ENCODE measurements around the gene DIS3L2. TPM values are rescaled to one million over a fixed set of nuclear protein-coding genes. Genes with fewer than 3 reads are reported as not detected.
"Not testable (repeated sequence)": the region's sequence is repeated elsewhere in the genome, so short reads cannot be mapped to it uniquely, and the experiment has no call there.

The DIS3L2 gene
- total RNA-seq, 1 donor from 2014 or later, result 33.0 TPM

DNA sequence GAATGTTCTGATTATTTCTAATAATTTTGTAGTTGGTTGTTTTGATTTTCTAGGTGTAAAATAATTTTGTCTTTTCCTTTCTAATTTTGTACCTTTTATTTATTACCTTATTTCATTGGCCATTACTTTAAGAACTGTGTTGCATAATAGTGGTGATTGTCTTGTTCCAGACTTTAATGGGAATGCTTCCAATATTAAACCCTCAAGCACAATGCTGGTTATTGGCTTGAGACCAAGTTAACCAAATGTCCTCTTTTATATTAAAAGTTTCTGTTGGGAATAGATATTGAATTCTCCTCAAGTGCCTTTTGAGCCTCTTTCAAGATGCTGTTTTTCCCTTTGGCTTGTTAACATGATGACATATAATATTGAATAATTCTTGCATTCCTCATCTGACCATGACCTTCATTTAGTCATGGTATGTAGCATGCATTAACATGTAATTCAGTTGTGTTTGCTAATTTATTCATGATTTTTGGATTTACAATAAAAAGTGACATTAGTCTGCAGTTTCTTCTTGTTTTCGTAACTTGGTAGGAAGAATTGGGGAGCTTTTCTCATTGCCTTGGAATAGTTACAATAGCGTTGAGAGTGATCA, 141.7 kb downstream of the DIS3L2 start:
- DNase-seq (ENCODE audit: low spot score in 2 of 2) (no peak), FAIRE-seq (peak; percentile 61)

DNA sequence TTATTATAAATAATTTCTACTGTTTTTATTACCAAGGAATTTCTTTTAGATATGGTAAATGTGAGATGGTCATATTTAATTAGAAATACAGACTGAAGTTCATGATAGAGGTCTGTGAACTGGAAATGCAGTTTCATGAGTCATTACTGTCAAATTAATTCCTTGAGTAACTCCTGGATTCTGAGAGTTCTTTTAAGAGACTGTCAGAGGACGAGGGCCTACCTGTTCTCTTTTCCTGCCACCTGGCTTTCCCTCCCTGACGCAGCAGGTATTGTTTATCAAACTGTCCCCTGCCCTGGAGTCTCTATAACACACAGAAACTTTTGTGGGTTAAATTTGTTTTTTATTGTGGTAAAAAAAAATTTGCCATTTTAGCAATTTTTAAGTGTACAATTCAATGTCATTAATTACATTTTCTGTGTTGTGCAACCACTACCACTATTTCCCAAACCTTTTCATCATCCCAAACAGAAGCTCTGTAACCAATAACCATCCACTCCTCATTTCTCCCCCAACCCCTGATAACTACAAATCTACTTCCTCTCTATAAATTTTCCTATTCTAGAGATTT, 142.6 kb downstream of the DIS3L2 start:
- FAIRE-seq, result no peak

DNA sequence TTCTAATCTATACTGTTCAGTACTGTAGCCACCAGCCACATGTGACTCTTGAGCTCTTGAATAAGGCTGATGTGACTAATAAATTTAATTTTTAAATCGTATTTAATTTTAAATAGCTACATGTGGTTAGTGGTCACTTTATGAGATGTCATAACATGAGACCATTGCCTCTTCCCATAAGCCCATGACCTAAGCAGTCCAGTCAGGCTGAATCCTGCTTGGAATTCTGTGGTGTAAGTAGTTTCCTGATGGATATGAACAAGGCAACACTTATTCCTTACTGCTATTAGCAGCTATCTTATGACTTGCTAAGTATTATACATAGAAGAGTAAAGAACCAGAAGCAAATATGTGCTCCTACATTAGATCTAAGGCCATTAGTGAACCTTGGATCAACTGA, 150.0 kb downstream of the DIS3L2 start:
- DNase-seq (ENCODE audit: low spot score in 2 of 2) (no peak), FAIRE-seq (no peak)

More for the DNA sequence above, 142.6 kb downstream of the DIS3L2 start:
- no peak for DNase-seq (ENCODE audit: low spot score in 2 of 2)

- DNase-seq (ENCODE audit: low spot score in 2 of 2), result no peak
- no peak for FAIRE-seq
Observed at GRCh38 chr2:232113821-232114220, 152.3 kb downstream of the DIS3L2 start.

GRCh38 chr2:232115728-232116361, 154.3 kb downstream of the DIS3L2 start:
- not testable (repeated sequence) for FAIRE-seq; DNase-seq (ENCODE audit: low spot score in 2 of 2)

GRCh38 chr2:232116852-232117251, 155.3 kb downstream of the DIS3L2 start:
- no peak for DNase-seq (ENCODE audit: low spot score in 2 of 2)
- no peak for FAIRE-seq

- FAIRE-seq, result no peak
- no peak for DNase-seq (ENCODE audit: low spot score in 2 of 2)
Observed at GRCh38 chr2:232117413-232117812, 155.9 kb downstream of the DIS3L2 start.

- no peak for FAIRE-seq
- peak in 1 of 2 donors; percentile 5 for DNase-seq (ENCODE audit: low spot score in 2 of 2)
Observed at GRCh38 chr2:232120911-232121310, 159.4 kb downstream of the DIS3L2 start.

- peak; percentile 8 for FAIRE-seq
- no peak for DNase-seq (ENCODE audit: low spot score in 2 of 2)
Observed at GRCh38 chr2:232124309-232124708, 162.8 kb downstream of the DIS3L2 start.

DNA sequence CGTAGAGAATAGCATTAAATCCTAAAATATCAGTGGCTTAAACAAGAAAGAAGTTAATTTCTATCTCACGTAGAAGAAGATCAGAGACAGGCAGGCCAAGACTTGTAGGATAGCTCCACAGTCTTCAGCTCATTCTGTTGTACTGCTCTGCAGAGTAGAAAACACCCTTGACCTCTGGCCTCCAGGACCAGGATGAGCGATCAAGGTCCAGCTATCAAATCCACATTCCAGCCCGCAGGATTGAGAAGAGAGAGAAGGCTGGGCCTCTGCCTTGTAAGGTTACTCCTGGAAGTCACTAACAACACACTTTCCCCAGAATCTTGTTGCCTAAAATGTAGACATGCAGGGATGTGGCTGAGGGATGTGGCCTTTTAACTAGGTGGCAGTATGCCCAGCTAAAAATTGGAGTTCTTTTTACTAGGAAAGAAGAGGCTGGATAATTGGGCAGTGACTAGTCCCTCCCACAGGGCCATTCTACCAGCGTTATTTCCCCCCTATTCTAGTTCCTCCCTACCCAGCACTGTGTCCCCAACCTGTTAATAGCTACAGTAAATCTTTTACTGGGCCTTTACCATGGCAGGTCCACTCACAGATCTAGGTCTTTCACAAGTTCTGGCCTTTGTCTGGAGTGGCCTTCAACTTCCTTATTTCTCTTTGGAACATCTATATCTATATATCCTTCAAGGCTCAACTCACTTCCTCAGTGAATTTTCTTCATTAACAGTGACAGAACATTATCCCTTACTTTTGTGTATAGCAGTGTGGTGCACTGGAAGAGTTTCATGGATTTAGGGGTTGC, 165.0 kb downstream of the DIS3L2 start:
- DNase-seq (ENCODE audit: low spot score in 2 of 2), result no peak
- FAIRE-seq, result no peak

DNA sequence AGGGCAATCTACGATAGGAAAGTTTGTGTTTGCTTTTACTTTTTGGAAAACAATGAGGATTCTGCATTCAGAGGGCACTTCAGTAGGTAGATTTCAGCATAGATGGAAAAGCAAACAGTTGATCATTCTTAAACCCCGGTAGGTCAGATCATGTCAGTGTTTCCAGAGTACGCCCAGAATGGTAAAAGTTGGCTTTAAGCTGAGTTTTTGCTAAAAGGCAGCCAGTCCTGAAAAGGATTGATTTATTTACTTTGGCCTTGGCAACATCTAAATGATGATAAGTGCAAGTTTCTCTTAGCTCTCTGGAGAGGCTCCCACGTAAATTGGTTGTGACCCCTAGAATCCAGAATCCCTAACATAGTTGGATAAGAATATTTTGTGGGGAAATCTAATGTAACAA, 168.0 kb downstream of the DIS3L2 start:
- FAIRE-seq (no peak), DNase-seq (ENCODE audit: low spot score in 2 of 2) (no peak)

DNA sequence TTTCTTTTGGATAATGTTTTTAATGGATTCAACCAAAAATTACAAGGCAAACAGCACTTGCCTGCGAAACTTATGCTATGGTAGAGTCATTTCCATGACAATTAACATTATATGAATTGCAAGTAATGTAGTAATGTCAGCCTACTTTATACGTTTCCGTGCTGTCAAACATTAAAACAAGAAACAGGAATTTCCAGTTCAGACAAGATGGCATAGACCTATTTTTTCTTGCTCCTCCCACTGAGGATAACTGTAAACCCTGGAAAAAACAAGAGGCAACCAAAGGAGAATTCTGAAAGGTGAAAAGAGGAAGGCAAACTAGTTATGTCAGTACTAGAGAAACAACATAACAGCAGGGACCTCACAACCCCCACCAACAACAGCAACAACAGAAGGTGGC, 170.7 kb downstream of the DIS3L2 start:
- FAIRE-seq, result no peak

DNA sequence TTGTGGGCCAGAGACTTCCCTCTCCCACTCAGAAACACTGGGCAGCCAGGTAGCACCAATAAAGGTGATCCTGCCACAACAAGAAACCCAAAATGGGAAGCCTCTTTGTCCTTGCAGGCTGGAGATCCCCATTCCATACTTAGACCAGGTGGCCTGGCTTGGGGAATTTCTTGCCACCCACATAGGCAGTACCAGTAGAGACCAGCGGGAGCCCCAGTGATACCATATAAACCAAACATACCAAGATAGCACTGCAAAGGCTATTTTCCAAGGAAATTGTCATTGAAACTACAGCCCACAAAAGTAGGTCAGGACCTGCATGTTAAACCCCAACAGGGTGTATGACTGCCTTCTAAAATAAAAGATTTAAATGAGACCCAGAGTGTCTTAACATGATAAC, 171.6 kb downstream of the DIS3L2 start:
- DNase-seq (ENCODE audit: low spot score in 2 of 2) (no peak), FAIRE-seq (no peak)

More for the DNA sequence above, 170.7 kb downstream of the DIS3L2 start:
- no peak for DNase-seq (ENCODE audit: low spot score in 2 of 2)

DNA sequence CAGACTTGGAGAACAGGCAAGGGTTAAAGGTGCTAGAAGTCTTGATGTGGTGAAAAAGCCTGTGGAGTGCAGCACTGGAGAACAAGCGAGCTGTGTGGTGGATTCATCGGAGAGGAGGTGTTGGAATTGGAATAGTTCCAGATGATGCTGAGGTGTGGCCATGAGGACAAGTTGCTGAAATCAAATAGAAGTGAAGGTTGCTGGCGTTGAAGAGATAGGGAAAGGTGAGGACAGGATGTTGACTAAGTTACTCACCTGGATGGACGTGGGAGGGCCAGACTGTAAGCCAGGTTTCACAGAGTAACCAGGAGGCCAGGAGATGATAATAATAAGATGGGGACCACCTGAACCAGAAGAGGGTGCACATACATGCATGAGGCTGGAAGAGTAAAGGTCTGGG, 173.4 kb downstream of the DIS3L2 start:
- no peak for DNase-seq (ENCODE audit: low spot score in 2 of 2)
- FAIRE-seq, result no peak

DNA sequence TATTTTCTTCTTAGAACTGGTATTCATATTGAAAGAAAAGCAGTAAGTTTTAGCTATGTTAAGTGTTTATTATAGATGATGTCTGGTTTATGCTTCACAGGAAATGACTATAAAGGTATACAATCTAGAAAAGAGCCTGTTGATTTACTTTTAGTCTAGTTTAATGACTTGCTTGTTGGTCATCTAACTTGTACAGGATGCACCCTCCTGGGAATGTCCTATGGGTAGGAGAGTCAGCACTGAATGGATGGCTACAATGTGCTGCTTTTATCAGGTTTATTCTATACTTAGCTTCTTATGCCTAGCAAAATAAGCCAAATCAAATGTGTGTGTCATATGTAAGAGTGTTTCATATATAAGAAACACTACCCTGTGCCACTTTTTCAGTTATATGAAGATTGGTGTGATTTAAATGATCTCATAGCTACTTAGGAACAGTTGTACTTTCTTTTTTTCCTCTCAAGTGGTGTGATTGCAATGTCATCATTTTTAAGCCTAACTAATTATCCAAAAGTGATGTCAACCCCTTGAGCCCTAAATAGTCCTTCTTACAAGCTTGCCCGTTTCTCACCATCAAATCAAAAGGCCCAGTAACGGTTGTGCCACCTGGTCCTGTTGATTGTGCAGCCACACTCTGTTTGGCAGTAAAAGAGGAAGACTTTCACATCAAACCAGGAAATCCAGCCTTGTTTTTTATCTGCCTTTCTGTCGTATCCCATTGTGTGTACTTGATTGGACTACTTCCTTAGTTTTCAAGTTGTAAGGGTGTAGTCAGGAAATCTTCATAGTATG, 176.0 kb downstream of the DIS3L2 start:
- no peak for DNase-seq (ENCODE audit: low spot score in 2 of 2)
- no peak for FAIRE-seq

- DNase-seq (ENCODE audit: low spot score in 2 of 2) (no peak), FAIRE-seq (no peak)
Observed at GRCh38 chr2:232138441-232138840, 176.9 kb downstream of the DIS3L2 start.

GRCh38 chr2:232139171-232139594, 177.7 kb downstream of the DIS3L2 start:
- DNase-seq (ENCODE audit: low spot score in 2 of 2), result no peak
- no peak for FAIRE-seq

DNA sequence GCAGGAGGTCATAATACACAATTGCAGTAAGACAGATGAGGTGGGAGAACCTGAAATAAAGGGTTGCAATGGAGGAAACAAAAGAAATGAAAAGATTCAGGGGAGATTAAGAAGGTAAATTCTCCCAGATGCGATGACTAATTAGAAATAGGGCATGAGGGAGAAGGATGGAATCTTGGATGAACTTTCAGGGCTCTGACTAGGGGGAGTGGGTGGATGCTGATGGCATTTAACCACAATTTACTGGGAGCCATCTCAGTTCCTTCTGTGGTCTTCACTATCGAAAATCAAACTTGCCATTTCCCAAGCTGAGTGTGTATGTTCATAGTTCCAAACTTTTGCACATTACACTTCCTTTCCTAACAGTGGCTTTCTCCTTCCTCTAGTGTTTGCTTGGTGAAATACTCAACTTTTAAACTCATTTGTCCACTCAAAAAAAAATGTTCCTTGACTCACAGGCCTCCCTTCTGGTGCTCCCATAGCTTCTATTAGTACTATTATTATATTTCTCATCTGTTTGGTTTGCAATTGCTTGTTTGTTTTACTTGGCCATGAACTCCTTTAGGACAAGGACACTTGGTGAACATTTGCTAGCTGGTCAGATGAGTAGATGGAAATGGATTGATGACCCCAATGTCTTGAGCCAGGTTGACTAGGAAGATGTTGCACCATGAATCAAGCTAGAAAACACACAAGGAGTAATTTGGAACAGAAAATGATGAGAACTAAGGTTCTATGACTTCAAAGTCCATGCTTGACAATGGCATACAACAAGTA, 178.5 kb downstream of the DIS3L2 start:
- no peak for DNase-seq (ENCODE audit: low spot score in 2 of 2)
- no peak for FAIRE-seq

GRCh38 chr2:232141591-232141990, 180.1 kb downstream of the DIS3L2 start:
- no peak for DNase-seq (ENCODE audit: low spot score in 2 of 2)
- FAIRE-seq, result no peak

DNA sequence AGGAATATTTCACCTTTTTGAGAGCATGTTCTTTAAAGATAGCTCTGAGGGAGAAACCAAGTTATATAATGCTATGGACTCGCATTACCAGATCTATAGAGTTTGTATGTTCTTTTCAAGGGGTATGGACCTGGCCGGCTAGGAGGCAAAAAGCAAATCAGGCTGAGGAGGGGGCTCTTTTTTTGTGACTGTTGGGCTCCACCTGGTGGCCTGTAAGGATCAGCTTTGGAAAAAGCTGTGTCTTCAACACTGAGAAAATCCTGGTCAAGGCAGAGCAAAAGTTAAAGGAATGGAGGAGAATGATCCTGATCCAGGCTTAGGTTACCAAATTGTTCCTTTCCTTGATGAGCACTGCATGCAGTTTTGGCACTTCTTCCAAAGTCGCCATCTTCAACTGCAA, 180.5 kb downstream of the DIS3L2 start:
- FAIRE-seq (no peak), DNase-seq (ENCODE audit: low spot score in 2 of 2) (peak in 1 of 2 donors; percentile 17)

All from frontal cortex (tissue), 4 donors.